ENCODE data around the gene MLANA.

MLANA gene

DNA sequence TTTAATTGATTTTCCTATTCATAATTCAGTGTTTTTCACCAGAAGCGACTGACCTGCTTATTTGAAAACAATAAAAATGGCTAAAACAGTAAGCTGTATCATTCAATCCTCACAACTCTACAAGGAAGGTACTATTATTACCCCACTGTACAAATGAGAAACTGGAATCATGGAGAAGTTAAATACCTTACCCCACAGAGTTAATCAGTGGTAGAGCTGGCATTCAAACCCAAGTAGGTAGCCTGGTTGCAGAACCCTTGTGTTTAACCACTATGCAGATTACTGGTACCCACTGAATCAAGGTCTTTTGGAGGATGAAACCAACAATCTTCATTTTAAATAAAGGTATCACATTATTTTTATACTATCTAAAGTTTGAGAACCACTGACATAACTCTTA, 59.6 kb downstream of the MLANA start:
- Histone ChIP-seq H3K9ac (ENCODE audit: low read length) (no peak overlapping the region), H3K4me1 (ENCODE audit: control insufficient read depth, insufficient read depth, low read length) (peaks cover 8% of the 10 kb centered on the region), H3K27me3 (ENCODE audit: control insufficient read depth, insufficient read depth, low read length) (no peaks in the 10 kb centered on the region), H3K9me3 (ENCODE audit: control insufficient read depth, low read length) (no peaks in the 10 kb centered on the region), H3K36me3 (ENCODE audit: control insufficient read depth, insufficient read depth, low read length) (no peaks in the 10 kb centered on the region), H3K4me3 (ENCODE audit: low read length) (no peak overlapping the region)

DNA sequence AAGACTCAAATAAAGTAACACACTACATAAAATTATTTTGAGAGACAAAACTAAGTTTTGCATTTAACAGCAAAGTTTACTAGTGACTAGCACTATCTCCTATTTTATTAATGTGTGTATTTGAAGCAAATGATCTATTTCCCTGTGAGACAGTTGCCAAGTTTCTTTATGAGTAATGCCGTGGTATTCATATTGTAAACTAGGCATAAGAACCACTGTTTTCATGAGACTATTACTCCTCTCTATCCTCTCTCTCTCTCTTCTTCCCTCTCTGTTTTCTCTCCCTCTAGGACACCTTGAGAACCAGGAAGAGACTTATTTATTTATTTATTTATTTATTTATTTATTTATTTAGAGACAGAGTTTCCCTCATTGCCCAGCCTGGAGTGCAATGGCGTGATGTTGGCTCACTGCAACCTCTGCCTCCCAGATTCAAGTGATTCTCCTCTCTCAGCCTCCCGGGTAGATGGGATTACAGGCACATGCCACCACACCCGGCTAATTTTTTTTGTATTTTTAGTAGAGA, 61.1 kb downstream of the MLANA start:
- no peak overlapping the region for H3K9ac ChIP-seq (ENCODE audit: low read length)
- no peaks in the 10 kb centered on the region for H3K36me3 ChIP-seq (ENCODE audit: control insufficient read depth, insufficient read depth, low read length)
- no peaks in the 10 kb centered on the region for H3K27me3 ChIP-seq (ENCODE audit: control insufficient read depth, insufficient read depth, low read length)
- peaks cover 8% of the 10 kb centered on the region for H3K4me1 ChIP-seq (ENCODE audit: control insufficient read depth, insufficient read depth, low read length)
- no peak overlapping the region for H3K4me3 ChIP-seq (ENCODE audit: low read length)
- H3K9me3 ChIP-seq (ENCODE audit: control insufficient read depth, low read length), result no peaks in the 10 kb centered on the region

GRCh38 chr9:5953743-5954707, 63.3 kb downstream of the MLANA start:
- H3K36me3 ChIP-seq (ENCODE audit: control insufficient read depth, insufficient read depth, low read length), result no peaks in the 10 kb centered on the region
- no peak overlapping the region for H3K9ac ChIP-seq (ENCODE audit: low read length)
- no peaks in the 10 kb centered on the region for H3K27me3 ChIP-seq (ENCODE audit: control insufficient read depth, insufficient read depth, low read length)
- H3K4me1 ChIP-seq (ENCODE audit: control insufficient read depth, insufficient read depth, low read length), result peaks cover 8% of the 10 kb centered on the region
- H3K9me3 ChIP-seq (ENCODE audit: control insufficient read depth, low read length), result no peaks in the 10 kb centered on the region
- H3K4me3 ChIP-seq (ENCODE audit: low read length), result no peak overlapping the region

GRCh38 chr9:5957166-5957565, 66.5 kb downstream of the MLANA start:
- Histone ChIP-seq H3K4me1 (ENCODE audit: control insufficient read depth, insufficient read depth, low read length) (peaks cover 8% of the 10 kb centered on the region), H3K36me3 (ENCODE audit: control insufficient read depth, insufficient read depth, low read length) (no peaks in the 10 kb centered on the region), H3K9ac (ENCODE audit: low read length) (no peak overlapping the region), H3K4me3 (ENCODE audit: low read length) (no peak overlapping the region), H3K9me3 (ENCODE audit: control insufficient read depth, low read length) (no peaks in the 10 kb centered on the region), H3K27me3 (ENCODE audit: control insufficient read depth, insufficient read depth, low read length) (no peaks in the 10 kb centered on the region)

- Histone ChIP-seq H3K36me3 (ENCODE audit: control insufficient read depth, insufficient read depth, low read length) (no peaks in the 10 kb centered on the region), H3K4me1 (ENCODE audit: control insufficient read depth, insufficient read depth, low read length) (peaks cover 8% of the 10 kb centered on the region), H3K9me3 (ENCODE audit: control insufficient read depth, low read length) (no peaks in the 10 kb centered on the region), H3K9ac (ENCODE audit: low read length) (no peak overlapping the region), H3K27me3 (ENCODE audit: control insufficient read depth, insufficient read depth, low read length) (no peaks in the 10 kb centered on the region), H3K4me3 (ENCODE audit: low read length) (no peak overlapping the region)
These were observed 67.6 kb downstream of the MLANA start for GRCh38 chr9:5958273-5958672.
